Esophagus squamous epithelium (tissue), 5 donors: Measurements from ENCODE around the gene CCDC152. TPM values are rescaled to one million over a fixed set of nuclear protein-coding genes. Genes with fewer than 3 reads are reported as not detected.
A peak's percentile ranks its signal among the peaks of the same experiment; 100 is the strongest.

Experiments
- DNase-seq: peaks from one replicate; lab custom pipeline; 2025; lab: John Stamatoyannopoulos, UW
- H3K27ac ChIP-seq, 4 donors: fragments of 200-600 bp; sonication (generic); one replicate each; pipeline ENCODE4 v1.5.1; 2016 to 2019; ENCODE audit warnings: mild to moderate bottlenecking in 1 of 4
- H3K27me3 ChIP-seq, 4 donors: fragments of 200-600 bp; sonication (generic); 1 replicate in 3 of 4; 2 replicates in 1 of 4; pipeline versions ENCODE4 v1.5.1 to v1.6.0; 2017 to 2021; ENCODE audit warnings: antibody characterized with exemption in 1 of 4
- H3K36me3 ChIP-seq, 3 donors: fragments of 200-600 bp; sonication (generic); one replicate each; pipeline ENCODE4 v1.5.1; 2016 to 2019
- H3K4me1 ChIP-seq, 3 donors: fragments of 200-600 bp; sonication (generic); one replicate each; pipeline ENCODE4 v1.5.1; 2017 to 2019
- H3K4me3 ChIP-seq, 4 donors: fragments of 200-600 bp; sonication (generic); 1 replicate in 3 of 4; 2 replicates in 1 of 4; pipeline ENCODE4 v1.5.1; 2016 to 2019; ENCODE audit warnings: mild to moderate bottlenecking in 2 of 4, moderate library complexity in 1 of 4
- H3K9me3 ChIP-seq, 3 donors: fragments of 200-600 bp; sonication (generic); one replicate each; pipeline ENCODE4 v1.5.1; 2016 to 2019
- CTCF ChIP-seq, 6 experiments: fragments of 450-650 bp in 4 of 6; fragments of 200-600 bp in 2 of 6; sonication (generic) in 2 of 6; IDR thresholded peaks; one replicate each; pipeline ENCODE4 v1.5.1; 2016 to 2019; ENCODE audit warnings: antibody characterized with exemption in 6 of 6, mild to moderate bottlenecking in 4 of 6, moderate library complexity in 4 of 6
- POLR2A ChIP-seq, 4 donors: fragments of 450-650 bp; IDR thresholded peaks; one replicate each; pipeline ENCODE4 v1.6.1; 2017; ENCODE audit warnings: antibody characterized with exemption in 4 of 4, mild to moderate bottlenecking in 4 of 4, moderate library complexity in 3 of 4
- WGBS, 2 donors: methylation state at CpG; one replicate each; pipeline ENCODE4 v1.1.5; 2018; 5-methylcytosine and 5-hydroxymethylcytosine counted together
- intact Hi-C: fragments of 100-400 bp; cut with DNase I; formaldehyde crosslinking; loops from one replicate; pipeline ENCODE4 v1.15.0; 2022
- total RNA-seq, 4 donors: library from RNA; depleted of rRNA; stranded (reverse); fragments of >200 nt; gene quantifications; one replicate each; pipeline ENCODE4 v1.1.0, GENCODE V29; 2016
- donor health status: DM: yes; HTN: yes; CAD: no.

The CCDC152 gene
- total RNA-seq, 4 donors from 2014 or later, result 0.08 to 0.44 (median 0.38) TPM

GRCh38 chr5:42806701-42807262 lies 50.2 kb downstream of the CCDC152 start:
- Histone ChIP-seq H3K27ac (no peak overlapping the region), H3K27me3 (no peaks in the 10 kb centered on the region), H3K36me3 (peaks cover 0 to 64% (median 4%) of the 10 kb centered on the region in 3 donors), H3K4me3 (no peak overlapping the region), H3K9me3 (no peaks in the 10 kb centered on the region), H3K4me1 (peaks cover 0 to 52% (median 9%) of the 10 kb centered on the region in 3 donors)
- intact Hi-C loops, result no loop called here
- TF ChIP-seq POLR2A (IDR thresholded peaks at IDR 0.05) (no peak), CTCF (IDR thresholded peaks at IDR 0.05) (no peak)
- 82 to 88% methylated on average over 3 of the region's 3 CpGs for WGBS, 2 donors
- DNase-seq, result no peak

- no peak for DNase-seq
- TF ChIP-seq POLR2A (IDR thresholded peaks at IDR 0.05) (no peak), CTCF (IDR thresholded peaks at IDR 0.05) (no peak)
- peaks cover 10 to 63% (median 17%) of the 10 kb centered on the region in 3 donors for H3K4me1 ChIP-seq
- H3K27me3 ChIP-seq, result no peaks in the 10 kb centered on the region
- H3K9me3 ChIP-seq, result no peaks in the 10 kb centered on the region
- H3K4me3 ChIP-seq, result peak overlapping the region in 2 of 4 donors; percentile 55 to 67
- peak overlapping the region in 1 of 4 donors; percentile 47 for H3K27ac ChIP-seq
- peaks cover 0 to 53% (median 4%) of the 10 kb centered on the region in 3 donors for H3K36me3 ChIP-seq
- 28 to 48% methylated on average over 2 of the region's 2 CpGs for WGBS, 2 donors
- intact Hi-C loops, result no loop called here
These were observed 51.3 kb downstream of the CCDC152 start for GRCh38 chr5:42807722-42808447.

GRCh38 chr5:42808888-42809611 lies 52.4 kb downstream of the CCDC152 start:
- peaks cover 10 to 75% (median 21%) of the 10 kb centered on the region in 3 donors for H3K4me1 ChIP-seq
- TF ChIP-seq CTCF (IDR thresholded peaks at IDR 0.05), result no peak
- no peak for TF ChIP-seq POLR2A (IDR thresholded peaks at IDR 0.05)
- peaks cover 0 to 41% (median 4%) of the 10 kb centered on the region in 3 donors for H3K36me3 ChIP-seq
- H3K9me3 ChIP-seq, result no peaks in the 10 kb centered on the region
- H3K27ac ChIP-seq, result peak overlapping the region in 2 of 4 donors; percentile 47 to 86
- no peaks in the 10 kb centered on the region for H3K27me3 ChIP-seq
- WGBS, 2 donors, result 63 to 68% methylated on average over 4 of the region's 4 CpGs
- no peak for DNase-seq
- intact Hi-C loops, result no loop called here
- peak overlapping the region in 3 of 4 donors; percentile 55 to 67 (median 58) for H3K4me3 ChIP-seq

GRCh38 chr5:42810834-42811590 lies 54.4 kb downstream of the CCDC152 start:
- 27 to 31% methylated on average over 3 of the region's 3 CpGs for WGBS, 2 donors
- intact Hi-C loops, result loop anchor here (10.0 kb wide), 1 partner anchor 234 kb away; the partner anchor contains the start of gene ANXA2R
- H3K4me3 ChIP-seq, result peak overlapping the region; percentile 41 to 67 (median 56)

More at GRCh38 chr5:42810834-42811590, 54.4 kb downstream of the CCDC152 start:
- no peak for DNase-seq
- Histone ChIP-seq H3K4me1 (peaks cover 10 to 72% (median 21%) of the 10 kb centered on the region in 3 donors), H3K27me3 (no peaks in the 10 kb centered on the region), H3K27ac (peak overlapping the region; percentile 77 to 89 (median 83)), H3K9me3 (no peaks in the 10 kb centered on the region), H3K36me3 (peaks cover 0 to 22% (median 4%) of the 10 kb centered on the region in 3 donors)
- TF ChIP-seq CTCF (IDR thresholded peaks at IDR 0.05) (no peak), POLR2A (IDR thresholded peaks at IDR 0.05) (no peak)
